ENCODE data around the gene RBM17. TPM values are rescaled to one million over a fixed set of nuclear protein-coding genes. Genes with fewer than 3 reads are reported as not detected.

The RBM17 gene
- total RNA-seq, 1 donor from 2014 or later, result 113 TPM

GRCh38 chr10:6109444-6109775 is 20.6 kb downstream of the RBM17 start:
- Mint-ChIP-seq H3K27ac (ENCODE audit: unreplicated experiment) (no peak overlapping the region), H3K36me3 (ENCODE audit: low read depth, unreplicated experiment) (peaks cover 50% of the 10 kb centered on the region), H3K4me3 (ENCODE audit: unreplicated experiment) (no peak overlapping the region), H3K9me3 (ENCODE audit: unreplicated experiment) (no peaks in the 10 kb centered on the region), H3K27me3 (ENCODE audit: unreplicated experiment) (no peaks in the 10 kb centered on the region), H3K4me1 (ENCODE audit: unreplicated experiment) (peaks cover 5% of the 10 kb centered on the region)
- DNase-seq (ENCODE audit: low spot score), result no peak
- TF ChIP-seq, protein P1, sequence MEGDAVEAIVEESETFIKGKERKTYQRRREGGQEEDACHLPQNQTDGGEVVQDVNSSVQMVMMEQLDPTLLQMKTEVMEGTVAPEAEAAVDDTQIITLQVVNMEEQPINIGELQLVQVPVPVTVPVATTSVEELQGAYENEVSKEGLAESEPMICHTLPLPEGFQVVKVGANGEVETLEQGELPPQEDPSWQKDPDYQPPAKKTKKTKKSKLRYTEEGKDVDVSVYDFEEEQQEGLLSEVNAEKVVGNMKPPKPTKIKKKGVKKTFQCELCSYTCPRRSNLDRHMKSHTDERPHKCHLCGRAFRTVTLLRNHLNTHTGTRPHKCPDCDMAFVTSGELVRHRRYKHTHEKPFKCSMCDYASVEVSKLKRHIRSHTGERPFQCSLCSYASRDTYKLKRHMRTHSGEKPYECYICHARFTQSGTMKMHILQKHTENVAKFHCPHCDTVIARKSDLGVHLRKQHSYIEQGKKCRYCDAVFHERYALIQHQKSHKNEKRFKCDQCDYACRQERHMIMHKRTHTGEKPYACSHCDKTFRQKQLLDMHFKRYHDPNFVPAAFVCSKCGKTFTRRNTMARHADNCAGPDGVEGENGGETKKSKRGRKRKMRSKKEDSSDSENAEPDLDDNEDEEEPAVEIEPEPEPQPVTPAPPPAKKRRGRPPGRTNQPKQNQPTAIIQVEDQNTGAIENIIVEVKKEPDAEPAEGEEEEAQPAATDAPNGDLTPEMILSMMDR (IDR thresholded peaks at IDR 0.05; ENCODE audit: unreplicated experiment), result no peak

DNA sequence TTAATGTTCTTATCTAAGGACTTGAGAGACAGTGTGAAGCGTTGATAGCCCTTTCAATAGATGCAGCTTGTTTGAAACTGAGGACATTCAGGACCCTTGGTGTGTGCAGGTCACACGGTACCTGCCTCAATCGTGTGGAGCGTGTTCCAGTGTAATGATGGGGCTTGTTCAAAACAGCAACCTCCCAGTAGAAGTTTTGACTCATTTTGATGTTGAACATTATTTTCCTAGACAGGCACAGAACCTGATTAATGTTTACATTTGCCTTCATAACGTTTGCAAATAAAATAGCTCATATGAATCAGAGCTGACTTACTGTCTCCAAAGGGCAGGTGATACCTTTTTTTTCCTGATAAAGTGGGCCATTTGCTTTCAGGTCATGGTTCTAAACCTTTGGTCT is 21.3 kb downstream of the RBM17 start:
- Mint-ChIP-seq H3K27me3 (ENCODE audit: unreplicated experiment) (peaks cover 2% of the 10 kb centered on the region), H3K36me3 (ENCODE audit: low read depth, unreplicated experiment) (peaks cover 57% of the 10 kb centered on the region), H3K4me1 (ENCODE audit: unreplicated experiment) (no peaks in the 10 kb centered on the region), H3K4me3 (ENCODE audit: unreplicated experiment) (no peak overlapping the region), H3K9me3 (ENCODE audit: unreplicated experiment) (no peaks in the 10 kb centered on the region), H3K27ac (ENCODE audit: unreplicated experiment) (peak overlapping the region; percentile 2)
- TF ChIP-seq, protein P1 (IDR thresholded peaks at IDR 0.05; ENCODE audit: unreplicated experiment), result no peak
- no peak for DNase-seq (ENCODE audit: low spot score)

DNA sequence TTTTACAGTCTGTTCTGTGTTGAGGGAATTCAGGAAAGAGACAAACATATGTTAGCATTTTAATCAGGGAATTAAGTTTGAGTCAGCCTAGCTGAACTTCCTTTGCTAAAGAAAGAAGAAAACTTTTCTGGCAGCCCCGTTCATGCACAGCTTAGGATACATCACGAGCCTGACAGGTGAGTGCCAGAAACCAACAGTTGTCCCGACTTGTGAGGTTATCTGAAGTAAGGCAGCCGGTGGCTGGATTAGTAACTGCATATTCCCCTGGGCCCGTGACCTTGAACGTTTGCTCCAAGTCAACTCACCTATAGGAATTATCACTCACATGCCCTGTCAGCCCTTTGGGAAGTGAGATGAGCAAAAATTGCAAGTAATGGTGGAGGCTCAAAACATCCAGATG is 24.1 kb downstream of the RBM17 start:
- H3K4me1 Mint-ChIP-seq (ENCODE audit: unreplicated experiment), result no peaks in the 10 kb centered on the region
- H3K27me3 Mint-ChIP-seq (ENCODE audit: unreplicated experiment), result peaks cover 2% of the 10 kb centered on the region
- no peaks in the 10 kb centered on the region for H3K9me3 Mint-ChIP-seq (ENCODE audit: unreplicated experiment)
- no peak overlapping the region for H3K4me3 Mint-ChIP-seq (ENCODE audit: unreplicated experiment)
- TF ChIP-seq, protein P1 (IDR thresholded peaks at IDR 0.05; ENCODE audit: unreplicated experiment), result no peak
- H3K36me3 Mint-ChIP-seq (ENCODE audit: low read depth, unreplicated experiment), result peaks cover 55% of the 10 kb centered on the region
- no peak for DNase-seq (ENCODE audit: low spot score)
- no peak overlapping the region for H3K27ac Mint-ChIP-seq (ENCODE audit: unreplicated experiment)

GRCh38 chr10:6114299-6114698 is 25.5 kb downstream of the RBM17 start:
- Mint-ChIP-seq H3K4me3 (ENCODE audit: unreplicated experiment) (no peak overlapping the region), H3K9me3 (ENCODE audit: unreplicated experiment) (no peaks in the 10 kb centered on the region), H3K36me3 (ENCODE audit: low read depth, unreplicated experiment) (peaks cover 51% of the 10 kb centered on the region), H3K27me3 (ENCODE audit: unreplicated experiment) (peaks cover 2% of the 10 kb centered on the region), H3K27ac (ENCODE audit: unreplicated experiment) (no peak overlapping the region), H3K4me1 (ENCODE audit: unreplicated experiment) (no peaks in the 10 kb centered on the region)
- no peak for DNase-seq (ENCODE audit: low spot score)
- TF ChIP-seq, protein P1 (IDR thresholded peaks at IDR 0.05; ENCODE audit: unreplicated experiment), result no peak

DNA sequence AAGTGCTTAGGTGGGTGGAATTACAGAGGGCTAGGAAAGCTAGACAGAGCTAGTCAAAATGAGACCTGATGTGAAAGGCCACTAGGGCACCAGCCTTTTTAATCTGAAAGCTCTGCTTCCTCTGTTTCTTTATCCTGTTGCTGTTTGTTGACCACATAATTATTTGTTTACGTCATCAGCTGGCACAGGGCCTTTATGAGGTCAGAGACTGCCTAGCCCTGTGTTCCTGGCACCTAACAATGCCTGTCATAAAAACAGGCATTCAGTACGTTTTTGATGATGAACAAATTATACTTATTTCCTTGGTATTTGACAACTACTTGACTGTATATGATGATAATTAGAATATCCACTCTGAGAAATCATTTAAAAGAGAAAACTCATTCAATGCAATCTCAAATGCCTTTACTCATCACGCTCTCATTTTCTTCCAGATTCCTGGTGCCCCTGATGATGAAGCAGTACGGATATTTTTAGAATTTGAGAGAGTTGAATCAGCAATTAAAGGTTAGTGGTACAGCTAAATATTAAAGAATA is 26.0 kb downstream of the RBM17 start:
- Mint-ChIP-seq H3K27ac (ENCODE audit: unreplicated experiment) (no peak overlapping the region), H3K36me3 (ENCODE audit: low read depth, unreplicated experiment) (peaks cover 46% of the 10 kb centered on the region), H3K4me1 (ENCODE audit: unreplicated experiment) (no peaks in the 10 kb centered on the region), H3K9me3 (ENCODE audit: unreplicated experiment) (no peaks in the 10 kb centered on the region), H3K27me3 (ENCODE audit: unreplicated experiment) (peaks cover 2% of the 10 kb centered on the region), H3K4me3 (ENCODE audit: unreplicated experiment) (no peak overlapping the region)
- no peak for DNase-seq (ENCODE audit: low spot score)
- TF ChIP-seq, protein P1 (IDR thresholded peaks at IDR 0.05; ENCODE audit: unreplicated experiment), result no peak

All from endothelial cell (in vitro differentiated cells).